OCI-LY3 (cell line): ENCODE data around the gene PPP2R2C.

Source experiments
- H2AFZ ChIP-seq: fragments of 200-600, 300-600 bp; shearing (Covaris generic); 2 replicates; pipeline ENCODE4 v1.6.0; 2014; ENCODE audit warnings: antibody characterized with exemption, low read depth, low read length
- H3K27ac ChIP-seq: fragments of 200-600, 300-600 bp; sonication (generic); 2 replicates; pipeline ENCODE4 v1.5.1; 2014; ENCODE audit warnings: mild to moderate bottlenecking, low read length, moderate library complexity, mixed read lengths
- H3K27me3 ChIP-seq: fragments of 200-600, 300-600 bp; sonication (generic); 2 replicates; pipeline ENCODE4 v1.6.1; 2014; ENCODE audit warnings: low read depth, low read length, mixed read lengths
- H3K36me3 ChIP-seq: fragments of 200-600, 300-600 bp; sonication (generic); replicated peaks from 2 replicates; pipeline ENCODE3; 2014; ENCODE audit warnings: low read depth, low read length, mixed read lengths
- H3K4me1 ChIP-seq: fragments of 300-600, 200-600 bp; sonication (generic); 2 replicates; pipeline ENCODE4 v1.6.1; 2014; ENCODE audit warnings: low read length, mixed read lengths
- H3K4me2 ChIP-seq: fragments of 200-600, 300-600 bp; sonication (generic); 2 replicates; pipeline ENCODE4 v1.6.1; 2014; ENCODE audit warnings: low read length, mixed read lengths
- H3K4me3 ChIP-seq: fragments of 300-600, 200-600 bp; sonication (generic); 2 replicates; pipeline ENCODE4 v1.5.1; 2014; ENCODE audit warnings: antibody characterized with exemption, mild to moderate bottlenecking, low read length, moderate library complexity
- H3K79me2 ChIP-seq: fragments of 300-600, 200-600 bp; shearing (Covaris generic); 2 replicates; pipeline ENCODE4 v1.6.1; 2014; ENCODE audit warnings: mild to moderate bottlenecking, low read length, mixed read lengths
- H3K9ac ChIP-seq: fragments of 300-600, 200-600 bp; shearing (Covaris generic); 2 replicates; pipeline ENCODE4 v1.6.0; 2014; ENCODE audit warnings: mild to moderate bottlenecking, low read length, moderate library complexity
- H3K9me3 ChIP-seq: fragments of 200-600, 300-600 bp; shearing (Covaris generic); 2 replicates; pipeline ENCODE4 v1.6.1; 2014; ENCODE audit warnings: low read length, mixed read lengths; ENCODE audit not compliant: insufficient read depth
- H4K20me1 ChIP-seq: fragments of 200-600, 300-600 bp; sonication (generic); 2 replicates; pipeline ENCODE4 v1.6.1; 2016; ENCODE audit warnings: low read length, mixed read lengths; ENCODE audit not compliant: insufficient read depth
- EZH2phosphoT487 ChIP-seq: fragments of 200-600 bp; shearing (Covaris generic); IDR thresholded peaks from 2 replicates; pipeline ENCODE4 v1.6.1; 2018; ENCODE audit warnings: antibody characterized with exemption, mixed run types, low read depth
- TF ChIP-seq, protein P1 (sequence below): fragments of 200-600, 300-600 bp; sonication (generic); IDR thresholded peaks from 2 replicates; pipeline ENCODE4 v1.5.1; 2014; ENCODE audit warnings: antibody characterized with exemption, low read length, low read depth

PPP2R2C gene

DNA sequence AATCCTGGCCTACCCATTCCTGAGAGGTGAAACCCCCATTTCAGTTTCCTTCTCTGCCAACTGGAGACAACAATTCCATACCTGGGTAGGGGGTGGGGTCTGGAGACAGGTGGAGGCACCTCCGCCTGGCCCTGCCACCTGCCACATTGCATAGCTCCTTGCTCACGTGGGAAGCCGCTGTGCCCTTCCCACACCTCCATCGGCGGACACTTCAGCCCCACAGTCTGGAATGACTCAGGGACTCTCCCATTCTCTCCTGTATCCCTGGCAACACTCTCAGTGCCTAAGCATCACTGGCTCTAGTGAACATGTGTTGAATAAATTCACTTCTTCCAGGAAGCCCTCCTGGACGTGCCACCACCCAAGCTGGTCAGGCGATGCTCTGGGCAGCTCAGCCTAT is 21.7 kb downstream of the PPP2R2C start:
- Histone ChIP-seq H3K27me3 (0 out of 2 replicates have a peak, but pooled peaks cover 5% of the 10 kb centered on the region), H4K20me1 (no peaks in the 10 kb centered on the region), H3K9me3 (no peaks in the 10 kb centered on the region), H3K79me2 (no peaks in the 10 kb centered on the region), H3K9ac (no peak overlapping the region), H3K4me2 (no peak overlapping the region), H2AFZ (no peak overlapping the region), H3K4me3 (no peak overlapping the region), H3K36me3 (no peaks in the 10 kb centered on the region), H3K4me1 (no peaks in the 10 kb centered on the region), H3K27ac (no peak overlapping the region)
- TF ChIP-seq EZH2phosphoT487 = no peak
- TF ChIP-seq, protein P1, sequence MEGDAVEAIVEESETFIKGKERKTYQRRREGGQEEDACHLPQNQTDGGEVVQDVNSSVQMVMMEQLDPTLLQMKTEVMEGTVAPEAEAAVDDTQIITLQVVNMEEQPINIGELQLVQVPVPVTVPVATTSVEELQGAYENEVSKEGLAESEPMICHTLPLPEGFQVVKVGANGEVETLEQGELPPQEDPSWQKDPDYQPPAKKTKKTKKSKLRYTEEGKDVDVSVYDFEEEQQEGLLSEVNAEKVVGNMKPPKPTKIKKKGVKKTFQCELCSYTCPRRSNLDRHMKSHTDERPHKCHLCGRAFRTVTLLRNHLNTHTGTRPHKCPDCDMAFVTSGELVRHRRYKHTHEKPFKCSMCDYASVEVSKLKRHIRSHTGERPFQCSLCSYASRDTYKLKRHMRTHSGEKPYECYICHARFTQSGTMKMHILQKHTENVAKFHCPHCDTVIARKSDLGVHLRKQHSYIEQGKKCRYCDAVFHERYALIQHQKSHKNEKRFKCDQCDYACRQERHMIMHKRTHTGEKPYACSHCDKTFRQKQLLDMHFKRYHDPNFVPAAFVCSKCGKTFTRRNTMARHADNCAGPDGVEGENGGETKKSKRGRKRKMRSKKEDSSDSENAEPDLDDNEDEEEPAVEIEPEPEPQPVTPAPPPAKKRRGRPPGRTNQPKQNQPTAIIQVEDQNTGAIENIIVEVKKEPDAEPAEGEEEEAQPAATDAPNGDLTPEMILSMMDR = no peak

DNA sequence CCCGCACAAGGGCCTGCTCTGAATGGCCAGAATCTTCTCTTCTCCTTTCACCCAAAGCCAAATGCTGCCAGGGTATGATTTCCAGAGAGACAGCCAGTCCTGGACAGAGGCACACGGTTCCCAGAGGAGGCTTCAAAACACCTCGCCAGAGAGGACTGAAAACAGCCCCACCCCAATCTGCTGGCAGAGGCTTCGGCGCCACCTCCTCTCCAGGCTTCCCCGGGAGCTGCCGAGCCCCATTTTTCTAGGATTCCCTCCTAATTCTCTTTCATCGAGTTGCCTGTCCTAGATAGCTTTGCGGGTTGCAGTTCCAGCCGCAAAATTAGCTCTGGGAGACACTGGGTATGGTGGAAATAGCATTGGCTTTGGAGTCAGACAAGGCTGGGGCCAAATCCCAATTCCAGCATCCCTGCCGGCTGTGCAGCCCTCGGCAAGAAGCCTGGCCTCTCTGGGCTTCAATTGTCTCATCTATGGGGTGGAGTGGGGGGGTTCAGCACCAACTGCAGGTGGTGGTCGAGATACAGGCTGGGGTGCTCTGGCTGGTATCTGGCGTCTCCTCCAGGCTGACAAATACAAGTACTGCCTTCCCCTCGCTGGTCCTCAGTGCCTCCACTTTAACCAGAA is 22.6 kb downstream of the PPP2R2C start:
- no peaks in the 10 kb centered on the region for H3K79me2 ChIP-seq
- H3K27me3 ChIP-seq = 0 out of 2 replicates have a peak, but pooled peaks cover 5% of the 10 kb centered on the region
- no peak overlapping the region for H3K27ac ChIP-seq
- H3K9ac ChIP-seq = no peak overlapping the region
- no peaks in the 10 kb centered on the region for H4K20me1 ChIP-seq
- H2AFZ ChIP-seq = no peak overlapping the region
- TF ChIP-seq EZH2phosphoT487 = no peak
- TF ChIP-seq, protein P1 = no peak
- H3K4me2 ChIP-seq = no peak overlapping the region
- no peaks in the 10 kb centered on the region for H3K4me1 ChIP-seq
- no peaks in the 10 kb centered on the region for H3K9me3 ChIP-seq
- no peak overlapping the region for H3K4me3 ChIP-seq
- no peaks in the 10 kb centered on the region for H3K36me3 ChIP-seq

DNA sequence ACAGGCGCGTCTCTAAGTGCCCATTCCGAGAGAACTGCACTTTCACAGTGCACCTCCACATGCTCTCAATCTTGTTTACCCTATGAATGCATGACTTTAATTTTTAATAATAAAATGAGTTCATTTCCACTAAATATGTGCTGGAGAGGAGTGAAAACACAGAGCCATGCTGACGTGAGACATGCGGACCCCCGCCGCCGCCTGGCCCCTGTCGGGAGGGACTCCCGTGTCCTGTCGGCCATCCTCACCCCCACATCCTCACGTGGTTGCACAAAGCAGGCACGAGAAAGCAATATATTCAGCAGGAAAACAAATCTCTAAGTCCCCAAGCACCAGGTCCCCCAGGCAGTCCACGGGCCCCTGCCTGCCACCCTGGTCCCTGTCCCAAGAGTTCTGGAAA is 23.1 kb downstream of the PPP2R2C start:
- Histone ChIP-seq H3K4me2 (no peak overlapping the region), H3K4me3 (no peak overlapping the region), H3K4me1 (no peaks in the 10 kb centered on the region), H3K9ac (no peak overlapping the region), H3K27ac (no peak overlapping the region), H2AFZ (no peak overlapping the region), H3K9me3 (no peaks in the 10 kb centered on the region), H3K79me2 (no peaks in the 10 kb centered on the region), H3K36me3 (no peaks in the 10 kb centered on the region), H4K20me1 (no peaks in the 10 kb centered on the region), H3K27me3 (no peaks in the 10 kb centered on the region)
- TF ChIP-seq, protein P1 = no peak
- no peak for TF ChIP-seq EZH2phosphoT487

DNA sequence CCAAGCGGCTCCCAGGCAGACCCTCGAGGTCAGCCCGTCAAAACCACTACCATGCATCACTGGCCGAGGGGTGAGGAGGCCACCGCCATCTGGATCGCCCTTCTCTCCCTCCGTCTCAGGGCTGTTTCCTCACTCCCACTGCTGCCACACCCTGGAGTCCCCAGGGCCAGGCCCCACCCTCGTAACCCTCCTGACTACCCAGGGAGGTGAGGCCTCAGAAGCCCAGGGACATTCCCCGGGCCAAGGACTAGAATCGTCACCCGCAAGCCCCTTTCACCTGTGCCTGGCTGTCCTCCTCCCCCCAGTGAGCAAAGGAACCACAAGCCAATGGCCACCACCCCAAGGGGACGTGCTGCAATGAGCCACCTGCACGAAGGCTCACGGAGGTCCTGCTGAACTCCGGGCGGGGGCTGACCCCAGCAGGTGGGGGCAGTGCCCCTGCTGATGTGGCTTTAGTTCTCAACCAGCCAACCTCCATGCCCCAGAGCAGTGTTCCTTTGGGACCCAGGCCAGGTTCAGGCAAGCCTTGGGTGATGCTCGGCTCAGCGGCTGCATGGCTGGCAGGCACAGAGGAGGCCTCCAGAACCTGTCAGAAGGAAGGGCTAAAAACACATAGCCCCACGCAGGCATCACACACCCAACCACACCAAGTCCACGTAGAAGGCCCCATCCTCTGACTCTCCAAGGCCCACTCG is 23.8 kb downstream of the PPP2R2C start:
- Histone ChIP-seq H3K27me3 (no peaks in the 10 kb centered on the region), H3K4me2 (no peak overlapping the region), H3K36me3 (no peaks in the 10 kb centered on the region), H3K27ac (no peak overlapping the region), H4K20me1 (no peaks in the 10 kb centered on the region), H3K9ac (no peak overlapping the region), H3K9me3 (no peaks in the 10 kb centered on the region), H3K4me3 (no peak overlapping the region), H3K4me1 (no peaks in the 10 kb centered on the region), H3K79me2 (no peaks in the 10 kb centered on the region), H2AFZ (no peak overlapping the region)
- TF ChIP-seq, protein P1 = no peak
- no peak for TF ChIP-seq EZH2phosphoT487
